ENCODE data around the gene PLCH1. TPM values are rescaled to one million over a fixed set of nuclear protein-coding genes. Genes with fewer than 3 reads are reported as not detected.

The PLCH1 gene
- total and polyA plus RNA-seq, 10 of the 15 experiments (the other 5 are each of a cell fraction or from before 2014, with no cell fraction given), result 0.03 to 0.22 (median 0.04) TPM; not detected in 5

DNA sequence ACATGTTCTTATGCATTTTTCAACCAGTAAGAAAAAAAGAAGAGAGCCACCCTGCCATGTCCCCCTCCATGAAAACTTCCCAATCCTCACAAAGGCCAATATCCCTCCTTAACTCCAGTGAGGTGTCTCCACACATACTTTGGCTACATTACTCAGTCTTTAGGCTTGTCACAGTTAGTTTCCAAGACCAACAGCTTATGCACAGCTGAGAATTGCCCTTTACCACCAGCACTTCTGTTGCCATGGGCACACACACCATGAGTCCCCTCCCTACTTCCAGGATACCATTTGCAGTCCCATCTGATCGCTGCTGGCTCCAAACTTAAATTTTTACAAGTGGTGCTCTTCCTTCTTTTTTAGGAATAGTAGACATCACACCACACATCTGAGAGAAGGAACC is 301.1 kb downstream of the PLCH1 start (continued):
- TF ChIP-seq SIN3A (IDR thresholded peaks at IDR 0.05; ENCODE audit: low read depth, low read length) (no peak), ZZZ3 (IDR thresholded peaks at IDR 0.05; ENCODE audit: control insufficient read depth, insufficient read length, low read depth) (no peak), HDAC6 (IDR thresholded peaks at IDR 0.05; ENCODE audit: unreplicated experiment) (no peak), SPI1 (IDR thresholded peaks at IDR 0.05; ENCODE audit: borderline replicate concordance, insufficient read depth, low read depth, low read length) (no peak)

- Histone ChIP-seq H3K4me3 (no peak overlapping the region), H3K27me3 (replicated peaks in 1 of 2; ENCODE audit: control insufficient read depth in 2 of 2, insufficient read depth in 2 of 2, low read length in 1 of 2) (no peaks in the 10 kb centered on the region), H3K79me2 (ENCODE audit: control insufficient read depth, insufficient read depth, low read length) (no peaks in the 10 kb centered on the region), H2AFZ (ENCODE audit: control insufficient read depth, low read depth, low read length) (no peak overlapping the region), H3K9ac (ENCODE audit: control insufficient read depth, insufficient read depth, low read length) (no peak overlapping the region), H3K4me2 (ENCODE audit: control insufficient read depth, insufficient read depth) (no peak overlapping the region), H3K36me3 (ENCODE audit: control insufficient read depth in 2 of 2, insufficient read depth in 2 of 2, low read length in 1 of 2) (no peaks in the 10 kb centered on the region), H3K4me1 (ENCODE audit: control insufficient read depth, insufficient read depth, low read length) (no peaks in the 10 kb centered on the region), H3K27ac (ENCODE audit: control insufficient read depth, insufficient read depth) (no peak overlapping the region), H3K9me3 (replicated peaks; ENCODE audit: control insufficient read depth, insufficient read depth, low read length) (no peaks in the 10 kb centered on the region), H4K20me1 (ENCODE audit: control insufficient read depth, insufficient read depth) (no peaks in the 10 kb centered on the region)
- RAD21 ChIA-PET (ENCODE audit: unreplicated experiment), result no interaction called here
- no peak for DNase-seq (ENCODE audit: low read depth, low spot score)
- FAIRE-seq, result no peak
- POLR2A ChIA-PET, result no interaction called here
- WGBS (ENCODE audit: insufficient coverage, insufficient replicate concordance, low lambda C conversion rate, missing lambda C conversion rate), result 7% methylated on average over 5 of the region's 5 CpGs
- in situ Hi-C loops (cut with MboI), result no loop called here
- CTCF ChIA-PET, result interaction anchor here (0.7 kb wide), 1 partner anchor 733 kb away, joined by 3 read pairs; no protein-coding TSS in a partner anchor
- intact Hi-C loops (cut with micrococcal nuclease; ENCODE audit: unreplicated experiment), result no loop called here
- SMC1A ChIA-PET (ENCODE audit: uncharacterized antibody, unreplicated experiment), result no interaction called here
- ATAC-seq, result no peak
- BruUV-seq (replicated peaks), result no TSS peak
- TF ChIP-seq CREB1 (IDR thresholded peaks at IDR 0.05; ENCODE audit: low read depth) (no peak), TCF3 (IDR thresholded peaks at IDR 0.05; ENCODE audit: borderline replicate concordance, insufficient read depth, low read depth, low read length) (no peak), NR2F1 (conservative IDR thresholded peaks at IDR 0.05) (no peak), PML (IDR thresholded peaks at IDR 0.05; ENCODE audit: low read length) (no peak), CEBPB (IDR thresholded peaks at IDR 0.05; ENCODE audit: borderline replicate concordance in 1 of 2, low read depth in 2 of 2, low read length in 2 of 2) (no peak), SPI1 (IDR thresholded peaks at IDR 0.05; ENCODE audit: borderline replicate concordance, insufficient read depth, low read depth, low read length) (no peak), RUNX3 (IDR thresholded peaks at IDR 0.05; ENCODE audit: low read length) (no peak), RELA (IDR thresholded peaks at IDR 0.05; ENCODE audit: borderline replicate concordance, partially characterized antibody) (no peak), ASH2L (IDR thresholded peaks at IDR 0.05; ENCODE audit: borderline replicate concordance, low read depth) (no peak), BMI1 (IDR thresholded peaks at IDR 0.05; ENCODE audit: borderline replicate concordance) (no peak), ZBED1 (IDR thresholded peaks at IDR 0.05; ENCODE audit: borderline replicate concordance) (no peak), MLLT1 (IDR thresholded peaks at IDR 0.05) (no peak), HDGF (IDR thresholded peaks at IDR 0.05) (no peak)
- TF ChIP-seq, protein P1, sequence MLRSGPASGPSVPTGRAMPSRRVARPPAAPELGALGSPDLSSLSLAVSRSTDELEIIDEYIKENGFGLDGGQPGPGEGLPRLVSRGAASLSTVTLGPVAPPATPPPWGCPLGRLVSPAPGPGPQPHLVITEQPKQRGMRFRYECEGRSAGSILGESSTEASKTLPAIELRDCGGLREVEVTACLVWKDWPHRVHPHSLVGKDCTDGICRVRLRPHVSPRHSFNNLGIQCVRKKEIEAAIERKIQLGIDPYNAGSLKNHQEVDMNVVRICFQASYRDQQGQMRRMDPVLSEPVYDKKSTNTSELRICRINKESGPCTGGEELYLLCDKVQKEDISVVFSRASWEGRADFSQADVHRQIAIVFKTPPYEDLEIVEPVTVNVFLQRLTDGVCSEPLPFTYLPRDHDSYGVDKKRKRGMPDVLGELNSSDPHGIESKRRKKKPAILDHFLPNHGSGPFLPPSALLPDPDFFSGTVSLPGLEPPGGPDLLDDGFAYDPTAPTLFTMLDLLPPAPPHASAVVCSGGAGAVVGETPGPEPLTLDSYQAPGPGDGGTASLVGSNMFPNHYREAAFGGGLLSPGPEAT (IDR thresholded peaks at IDR 0.05; ENCODE audit: low read depth), result no peak
These were observed 302.8 kb downstream of the PLCH1 start for GRCh38 chr3:155442072-155442471.
